HL-60 (cell line): ENCODE measurements around the gene CFAP251.

Experiments
- DNase-seq, 2 experiments: peaks; one replicate each; pipeline ENCODE4 v3.0.0-alpha.2; 2010 to 2020; ENCODE audit warnings: low read depth in 1 of 2, low spot score in 1 of 2
- H3K27ac ChIP-seq: fragments of 250-450 bp; sonication (Bioruptor Pico); replicated peaks from 2 replicates; pipeline ENCODE4 v1.5.1; 2020; ENCODE audit warnings: mild to moderate bottlenecking, moderate library complexity
- H3K27me3 ChIP-seq: fragments of 250-450 bp; sonication (Bioruptor Pico); 2 replicates; pipeline ENCODE4 v1.5.1; 2021; ENCODE audit warnings: mild to moderate bottlenecking, moderate library complexity; ENCODE audit not compliant: insufficient read depth, poor library complexity, severe bottlenecking
- H3K4me3 ChIP-seq: replicated peaks from 2 replicates; pipeline ENCODE4 v1.5.1; 2011; ENCODE audit warnings: mild to moderate bottlenecking, control low read depth, low read length; ENCODE audit not compliant: insufficient read depth
- GABPA ChIP-seq: IDR thresholded peaks from 2 replicates; pipeline ENCODE4 v1.6.1; 2012; ENCODE audit warnings: low read depth
- POLR2AphosphoS5 ChIP-seq: IDR thresholded peaks from 2 replicates; pipeline ENCODE4 v1.6.1; 2012; ENCODE audit warnings: low read depth
- SPI1 ChIP-seq: IDR thresholded peaks from 2 replicates; pipeline ENCODE4 v1.6.1; 2012; ENCODE audit warnings: low read depth, mild to moderate bottlenecking, borderline replicate concordance
- TF ChIP-seq, protein P1 (sequence below): IDR thresholded peaks from one replicate; pipeline ENCODE4 v1.5.1; 2011; ENCODE audit warnings: low read length, control low read depth, inconsistent platforms; ENCODE audit not compliant: insufficient read depth
- TF ChIP-seq, protein P2 (sequence below): IDR thresholded peaks from 2 replicates; pipeline ENCODE4 v1.6.1; 2012; ENCODE audit warnings: low read depth; ENCODE audit not compliant: insufficient replicate concordance

The CFAP251 gene

DNA sequence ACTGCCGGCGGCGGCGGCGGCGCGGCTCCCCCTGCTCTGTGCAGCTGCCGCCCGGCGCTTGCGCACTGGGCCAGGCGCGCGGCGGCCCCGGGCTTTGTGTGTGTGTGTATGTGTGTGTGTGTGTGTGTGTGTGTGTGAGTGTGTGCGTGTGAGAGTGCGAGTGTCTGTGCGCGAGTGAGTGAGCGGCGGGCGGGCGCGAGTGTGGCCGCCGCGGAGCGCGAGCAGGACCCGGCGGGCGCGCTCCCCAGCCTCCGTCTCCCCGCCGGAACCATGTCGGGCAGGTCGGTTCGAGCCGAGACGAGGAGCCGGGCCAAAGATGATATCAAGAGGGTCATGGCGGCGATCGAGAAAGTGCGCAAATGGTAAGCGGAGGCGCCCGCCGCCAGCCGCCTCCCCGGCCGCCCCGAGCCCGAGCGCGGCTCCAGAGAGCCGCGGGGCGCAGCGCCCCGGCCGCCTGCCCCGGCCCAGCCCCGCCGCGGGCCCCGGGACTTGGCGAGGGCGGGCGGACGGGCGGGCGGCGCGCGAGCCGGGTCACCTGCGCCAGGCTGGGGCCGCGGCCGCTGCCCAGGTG is 103.5 kb downstream of the CFAP251 start, which contains the start of gene BCL7A:
TSS of gene BCL7A (plus strand) at position 63 of the 571 bp plus-strand sequence. CDS start at position 271, 208 bp downstream.
- TF ChIP-seq POLR2AphosphoS5 = peak; percentile 34; the same call in 1 of the 2 replicates
- TF ChIP-seq, protein P1, sequence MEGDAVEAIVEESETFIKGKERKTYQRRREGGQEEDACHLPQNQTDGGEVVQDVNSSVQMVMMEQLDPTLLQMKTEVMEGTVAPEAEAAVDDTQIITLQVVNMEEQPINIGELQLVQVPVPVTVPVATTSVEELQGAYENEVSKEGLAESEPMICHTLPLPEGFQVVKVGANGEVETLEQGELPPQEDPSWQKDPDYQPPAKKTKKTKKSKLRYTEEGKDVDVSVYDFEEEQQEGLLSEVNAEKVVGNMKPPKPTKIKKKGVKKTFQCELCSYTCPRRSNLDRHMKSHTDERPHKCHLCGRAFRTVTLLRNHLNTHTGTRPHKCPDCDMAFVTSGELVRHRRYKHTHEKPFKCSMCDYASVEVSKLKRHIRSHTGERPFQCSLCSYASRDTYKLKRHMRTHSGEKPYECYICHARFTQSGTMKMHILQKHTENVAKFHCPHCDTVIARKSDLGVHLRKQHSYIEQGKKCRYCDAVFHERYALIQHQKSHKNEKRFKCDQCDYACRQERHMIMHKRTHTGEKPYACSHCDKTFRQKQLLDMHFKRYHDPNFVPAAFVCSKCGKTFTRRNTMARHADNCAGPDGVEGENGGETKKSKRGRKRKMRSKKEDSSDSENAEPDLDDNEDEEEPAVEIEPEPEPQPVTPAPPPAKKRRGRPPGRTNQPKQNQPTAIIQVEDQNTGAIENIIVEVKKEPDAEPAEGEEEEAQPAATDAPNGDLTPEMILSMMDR = no peak
- TF ChIP-seq SPI1 = no peak
- TF ChIP-seq GABPA = no peak
- TF ChIP-seq, protein P2, sequence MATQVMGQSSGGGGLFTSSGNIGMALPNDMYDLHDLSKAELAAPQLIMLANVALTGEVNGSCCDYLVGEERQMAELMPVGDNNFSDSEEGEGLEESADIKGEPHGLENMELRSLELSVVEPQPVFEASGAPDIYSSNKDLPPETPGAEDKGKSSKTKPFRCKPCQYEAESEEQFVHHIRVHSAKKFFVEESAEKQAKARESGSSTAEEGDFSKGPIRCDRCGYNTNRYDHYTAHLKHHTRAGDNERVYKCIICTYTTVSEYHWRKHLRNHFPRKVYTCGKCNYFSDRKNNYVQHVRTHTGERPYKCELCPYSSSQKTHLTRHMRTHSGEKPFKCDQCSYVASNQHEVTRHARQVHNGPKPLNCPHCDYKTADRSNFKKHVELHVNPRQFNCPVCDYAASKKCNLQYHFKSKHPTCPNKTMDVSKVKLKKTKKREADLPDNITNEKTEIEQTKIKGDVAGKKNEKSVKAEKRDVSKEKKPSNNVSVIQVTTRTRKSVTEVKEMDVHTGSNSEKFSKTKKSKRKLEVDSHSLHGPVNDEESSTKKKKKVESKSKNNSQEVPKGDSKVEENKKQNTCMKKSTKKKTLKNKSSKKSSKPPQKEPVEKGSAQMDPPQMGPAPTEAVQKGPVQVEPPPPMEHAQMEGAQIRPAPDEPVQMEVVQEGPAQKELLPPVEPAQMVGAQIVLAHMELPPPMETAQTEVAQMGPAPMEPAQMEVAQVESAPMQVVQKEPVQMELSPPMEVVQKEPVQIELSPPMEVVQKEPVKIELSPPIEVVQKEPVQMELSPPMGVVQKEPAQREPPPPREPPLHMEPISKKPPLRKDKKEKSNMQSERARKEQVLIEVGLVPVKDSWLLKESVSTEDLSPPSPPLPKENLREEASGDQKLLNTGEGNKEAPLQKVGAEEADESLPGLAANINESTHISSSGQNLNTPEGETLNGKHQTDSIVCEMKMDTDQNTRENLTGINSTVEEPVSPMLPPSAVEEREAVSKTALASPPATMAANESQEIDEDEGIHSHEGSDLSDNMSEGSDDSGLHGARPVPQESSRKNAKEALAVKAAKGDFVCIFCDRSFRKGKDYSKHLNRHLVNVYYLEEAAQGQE = no peak
- peak; percentile 60 to 69 for DNase-seq
- Histone ChIP-seq H3K27me3 (no peaks in the 10 kb centered on the region), H3K4me3 (peak within 1 kb of the TSS; percentile 57), H3K27ac (peak within 1 kb of the TSS; percentile 45)

DNA sequence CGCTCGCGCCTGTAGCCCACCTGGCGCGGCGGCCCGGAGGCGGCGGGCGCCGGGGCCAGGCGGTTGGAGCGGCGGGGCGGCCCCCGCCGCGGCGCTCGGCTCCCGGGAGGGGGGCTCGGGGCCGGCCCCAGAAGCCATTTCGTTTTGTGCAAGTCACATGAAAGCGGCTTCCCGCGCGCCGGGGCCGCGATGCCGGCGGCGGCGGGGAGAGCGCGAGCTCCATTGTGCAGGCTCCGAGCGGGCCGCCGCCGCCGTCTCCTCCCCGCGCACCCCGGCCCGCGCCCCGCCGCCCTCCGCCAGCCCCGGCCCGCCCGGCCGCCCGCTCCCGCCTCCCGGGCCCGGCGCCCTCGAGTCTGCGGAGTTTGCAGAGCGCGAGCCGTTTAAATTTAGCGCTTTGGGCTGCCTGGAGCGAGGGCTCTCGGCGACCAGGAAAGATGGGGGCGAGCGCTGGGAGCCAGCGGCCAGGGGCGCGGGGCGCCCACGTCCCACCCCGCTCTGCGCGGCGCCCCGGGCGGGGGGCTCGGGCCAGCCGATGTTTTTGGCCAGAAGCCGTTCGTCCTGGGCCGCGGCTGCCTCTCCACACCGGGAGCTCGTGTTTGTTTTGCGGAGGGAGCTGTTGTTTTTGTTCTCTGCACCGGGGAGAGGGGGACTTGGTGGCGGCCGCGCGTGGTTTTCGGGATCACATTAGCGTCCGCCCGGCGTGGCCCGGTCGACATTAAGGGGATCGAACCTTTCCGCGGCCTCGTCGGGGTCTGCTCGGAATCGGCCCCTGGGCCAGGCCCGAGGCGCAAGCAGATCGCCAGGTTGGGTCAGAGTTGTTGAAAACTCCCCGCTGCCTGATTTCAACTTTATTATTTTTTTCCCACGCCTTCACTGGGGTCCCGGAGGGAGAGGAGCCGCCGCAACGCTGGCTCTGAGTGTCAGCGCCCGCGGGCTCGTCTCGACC is 104.3 kb downstream of the CFAP251 start:
- peak overlapping the region; percentile 45 for H3K27ac ChIP-seq
- no peaks in the 10 kb centered on the region for H3K27me3 ChIP-seq
- H3K4me3 ChIP-seq = peak overlapping the region; percentile 57
- peak in 1 of 2 experiments; percentile 34 for DNase-seq
- no peak for TF ChIP-seq GABPA
- TF ChIP-seq, protein P1 = no peak
- TF ChIP-seq POLR2AphosphoS5 = no peak
- TF ChIP-seq, protein P2 = no peak
- no peak for TF ChIP-seq SPI1

DNA sequence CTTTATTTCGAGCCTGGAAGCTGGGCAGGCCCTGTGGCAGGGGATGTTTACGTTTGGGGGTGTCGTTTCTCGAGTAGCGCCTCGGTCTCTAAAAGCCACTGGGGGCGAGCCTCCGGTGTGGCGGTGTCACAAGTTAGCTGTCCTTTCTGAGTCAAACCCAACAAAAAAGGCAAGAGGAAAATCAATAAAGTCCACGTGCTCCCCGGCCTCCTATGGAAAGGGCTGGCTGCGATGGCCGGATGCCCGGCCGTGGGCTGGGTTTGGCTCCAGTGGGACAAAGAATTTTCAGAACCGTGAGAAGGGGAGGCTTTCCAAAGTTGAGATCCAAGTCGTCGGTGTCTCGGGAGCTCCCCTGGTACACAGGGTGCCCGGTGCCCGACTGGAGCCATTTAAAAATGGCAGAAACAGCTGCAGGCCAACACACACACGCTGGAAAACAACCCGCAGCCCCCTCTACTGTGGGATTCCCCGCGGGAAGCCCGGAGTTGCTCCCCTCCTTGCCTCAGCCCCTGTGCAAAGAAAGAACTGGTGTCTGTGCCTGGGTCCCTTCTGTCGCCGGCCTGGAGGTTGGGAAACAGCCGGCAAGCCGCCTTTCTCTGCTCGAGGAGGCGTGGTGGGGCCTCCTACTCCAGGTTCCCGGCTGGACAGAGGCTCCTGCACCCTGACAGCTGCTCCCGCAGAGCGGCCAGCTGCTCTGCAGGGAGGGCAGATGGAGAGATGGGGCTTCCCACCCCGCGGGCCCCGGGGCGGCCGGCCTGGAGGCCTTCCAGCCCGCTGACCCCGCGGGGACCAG is 105.1 kb downstream of the CFAP251 start:
- no peaks in the 10 kb centered on the region for H3K27me3 ChIP-seq
- H3K27ac ChIP-seq = peak overlapping the region; percentile 45
- DNase-seq = peak in 1 of 2 experiments; percentile 35
- TF ChIP-seq, protein P2 = no peak
- TF ChIP-seq, protein P1 = no peak
- TF ChIP-seq POLR2AphosphoS5 (no peak), SPI1 (no peak), GABPA (no peak)
- H3K4me3 ChIP-seq = peak overlapping the region; percentile 57
